ENCODE data around the gene PARP16.
"Not testable (repeated sequence)": the region's sequence is repeated elsewhere in the genome, so short reads cannot be mapped to it uniquely, and the experiment has no call there.

PARP16 gene

DNA sequence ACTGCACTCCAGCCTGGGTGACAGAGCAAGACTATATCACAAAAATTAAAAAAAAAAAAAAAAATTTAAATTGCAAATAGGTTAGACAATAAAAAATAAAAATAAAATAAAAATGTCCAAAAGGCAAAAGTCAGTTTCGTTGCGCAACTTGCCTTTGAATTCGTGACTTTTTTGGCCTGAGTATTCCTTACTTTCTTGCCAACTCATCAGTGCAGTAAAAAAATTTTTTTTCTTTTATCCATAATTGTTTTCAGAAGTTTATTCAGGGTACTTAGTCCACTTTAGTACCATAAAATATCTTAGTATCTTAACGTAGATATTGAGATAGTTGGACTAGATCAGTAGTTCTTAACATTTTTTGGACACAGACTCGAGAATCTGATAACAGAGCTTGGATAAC lies 53.0 kb downstream of the PARP16 start:
- no peak for DNase-seq (ENCODE audit: low read depth in 2 of 2)

- no peak for DNase-seq (ENCODE audit: low read depth in 2 of 2)
Observed at GRCh38 chr15:65232520-65232919, 54.2 kb downstream of the PARP16 start.

DNA sequence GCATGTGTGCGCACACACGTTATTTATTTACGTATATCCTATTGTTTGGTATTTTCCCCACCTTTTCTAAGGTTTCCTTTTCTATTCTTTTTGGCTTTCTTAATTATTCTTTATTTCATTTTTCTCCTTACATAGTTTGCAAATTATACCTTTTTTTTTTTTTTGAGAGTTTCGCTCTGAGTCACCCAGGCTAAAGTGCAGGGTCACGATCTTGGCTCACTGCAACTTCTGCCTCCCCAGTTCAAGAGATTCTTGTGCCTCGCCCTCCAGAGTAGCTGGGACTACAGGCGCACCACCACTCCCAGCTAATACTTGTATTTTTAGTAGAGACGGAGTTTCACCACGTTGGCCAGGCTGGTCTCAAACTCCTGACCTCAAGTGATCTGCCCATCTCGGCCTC lies 55.4 kb downstream of the PARP16 start:
- DNase-seq (ENCODE audit: low read depth in 2 of 2): no peak

- DNase-seq (ENCODE audit: low read depth in 2 of 2): not testable (repeated sequence)
Observed at GRCh38 chr15:65226901-65227300, 59.8 kb downstream of the PARP16 start.

GRCh38 chr15:65226221-65226620 lies 60.5 kb downstream of the PARP16 start:
- DNase-seq (ENCODE audit: low read depth in 2 of 2): no peak

- no peak for DNase-seq (ENCODE audit: low read depth in 2 of 2)
Observed at GRCh38 chr15:65223996-65224395, 62.7 kb downstream of the PARP16 start.

GRCh38 chr15:65222891-65223290 lies 63.8 kb downstream of the PARP16 start:
- DNase-seq (ENCODE audit: low read depth in 2 of 2): no peak

DNA sequence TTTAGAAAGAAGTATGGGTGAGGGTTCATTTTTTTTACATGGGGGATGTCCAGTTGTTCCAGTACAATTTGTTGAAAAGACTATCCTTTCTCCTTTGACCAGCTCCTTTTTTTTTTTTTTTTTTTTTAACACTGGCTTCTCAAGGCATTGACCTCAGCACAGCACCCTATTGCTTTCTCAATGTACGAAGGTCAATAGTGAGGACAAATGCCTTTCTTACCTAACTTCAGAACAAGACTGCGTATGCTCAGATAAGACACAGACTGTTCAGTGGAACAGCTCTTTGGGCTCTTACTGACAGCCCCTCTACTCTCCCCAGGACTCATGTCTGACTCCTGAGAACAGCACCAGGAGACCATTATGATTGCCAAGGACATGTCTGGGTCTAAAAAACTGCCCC lies 65.0 kb downstream of the PARP16 start:
- no peak for DNase-seq (ENCODE audit: low read depth in 2 of 2)

- DNase-seq (ENCODE audit: low read depth in 2 of 2): no peak
Observed at GRCh38 chr15:65219137-65219536, 67.5 kb downstream of the PARP16 start.

DNA sequence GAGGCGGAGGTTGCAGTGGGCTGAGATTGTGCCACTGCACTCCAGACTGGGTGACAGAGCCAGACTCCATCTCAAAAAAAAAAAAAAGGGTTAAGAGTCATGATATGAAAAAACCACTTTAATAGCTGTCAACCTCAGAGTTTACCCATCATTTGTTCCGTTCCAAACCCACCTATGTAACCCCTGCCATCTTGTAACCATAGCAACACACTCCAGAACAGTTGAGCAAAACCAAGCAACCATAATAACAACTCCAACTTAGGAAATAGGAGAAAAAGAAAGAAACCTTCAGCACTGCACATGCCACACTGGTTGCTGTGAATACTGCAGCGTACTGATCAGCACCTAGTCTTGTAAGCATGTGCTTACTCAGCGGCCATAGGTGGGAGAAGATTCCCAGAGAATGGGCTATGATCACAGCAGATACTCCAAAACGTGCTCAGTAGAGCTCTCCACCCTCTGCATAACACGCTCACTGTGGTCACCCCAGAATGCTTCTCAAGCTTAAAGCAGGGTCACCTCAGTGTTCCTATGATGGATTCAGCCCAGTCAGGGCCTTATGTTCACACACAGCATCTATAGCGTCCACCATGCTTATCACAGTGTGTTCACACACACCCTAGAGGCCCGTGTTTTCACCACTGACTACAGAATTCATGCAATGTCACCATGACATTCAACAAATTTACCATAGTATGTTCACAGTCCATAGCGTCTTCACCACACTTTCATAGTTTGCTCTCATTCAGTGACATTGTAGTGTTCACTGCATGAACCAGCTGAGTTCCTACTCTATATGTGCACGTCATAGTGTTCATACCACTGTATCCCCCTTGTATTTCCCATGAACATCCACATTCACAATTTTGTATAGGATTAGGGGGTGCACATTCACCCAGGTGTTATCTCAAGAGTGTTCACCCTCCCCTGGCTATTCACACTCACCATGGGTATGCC lies 68.9 kb downstream of the PARP16 start:
- no peak for DNase-seq (ENCODE audit: low read depth in 2 of 2)

GRCh38 chr15:65215496-65215895 lies 71.2 kb downstream of the PARP16 start:
- DNase-seq (ENCODE audit: low read depth in 2 of 2): no peak

GRCh38 chr15:65214010-65214409 lies 72.7 kb downstream of the PARP16 start:
- no peak for DNase-seq (ENCODE audit: low read depth in 2 of 2)

- DNase-seq (ENCODE audit: low read depth in 2 of 2): no peak
Observed at GRCh38 chr15:65213241-65213640, 73.4 kb downstream of the PARP16 start.

DNA sequence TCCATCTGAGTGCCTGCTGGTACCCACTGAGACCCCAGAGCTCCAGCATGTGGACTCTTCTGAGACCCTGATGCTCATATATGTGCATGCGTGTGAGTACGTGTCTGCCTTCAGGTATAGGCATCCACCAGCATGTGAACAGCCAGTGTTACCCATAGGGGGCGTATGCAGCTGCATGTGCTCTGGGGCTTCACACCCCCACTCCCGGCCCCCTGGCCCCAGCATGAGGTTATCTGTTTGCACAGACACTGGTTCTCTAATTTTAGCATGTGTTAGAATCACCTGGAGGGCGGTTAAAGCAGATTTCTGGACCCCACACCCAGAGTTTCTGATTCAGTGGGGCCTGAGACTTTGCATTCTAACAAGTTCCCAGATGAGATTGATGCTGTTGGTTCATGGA lies 74.6 kb downstream of the PARP16 start:
- DNase-seq (ENCODE audit: low read depth in 2 of 2): peak; percentile 6 to 28

- DNase-seq (ENCODE audit: low read depth in 2 of 2): no peak
Observed at GRCh38 chr15:65211482-65211982, 75.2 kb downstream of the PARP16 start.

- DNase-seq (ENCODE audit: low read depth in 2 of 2): no peak
Observed at GRCh38 chr15:65210770-65211481, 75.8 kb downstream of the PARP16 start, which contains the start of gene CILP. Gene CILP (minus strand): TSS chr15:65211473. CDS start chr15:65209755, 1,718 bp downstream.

DNA sequence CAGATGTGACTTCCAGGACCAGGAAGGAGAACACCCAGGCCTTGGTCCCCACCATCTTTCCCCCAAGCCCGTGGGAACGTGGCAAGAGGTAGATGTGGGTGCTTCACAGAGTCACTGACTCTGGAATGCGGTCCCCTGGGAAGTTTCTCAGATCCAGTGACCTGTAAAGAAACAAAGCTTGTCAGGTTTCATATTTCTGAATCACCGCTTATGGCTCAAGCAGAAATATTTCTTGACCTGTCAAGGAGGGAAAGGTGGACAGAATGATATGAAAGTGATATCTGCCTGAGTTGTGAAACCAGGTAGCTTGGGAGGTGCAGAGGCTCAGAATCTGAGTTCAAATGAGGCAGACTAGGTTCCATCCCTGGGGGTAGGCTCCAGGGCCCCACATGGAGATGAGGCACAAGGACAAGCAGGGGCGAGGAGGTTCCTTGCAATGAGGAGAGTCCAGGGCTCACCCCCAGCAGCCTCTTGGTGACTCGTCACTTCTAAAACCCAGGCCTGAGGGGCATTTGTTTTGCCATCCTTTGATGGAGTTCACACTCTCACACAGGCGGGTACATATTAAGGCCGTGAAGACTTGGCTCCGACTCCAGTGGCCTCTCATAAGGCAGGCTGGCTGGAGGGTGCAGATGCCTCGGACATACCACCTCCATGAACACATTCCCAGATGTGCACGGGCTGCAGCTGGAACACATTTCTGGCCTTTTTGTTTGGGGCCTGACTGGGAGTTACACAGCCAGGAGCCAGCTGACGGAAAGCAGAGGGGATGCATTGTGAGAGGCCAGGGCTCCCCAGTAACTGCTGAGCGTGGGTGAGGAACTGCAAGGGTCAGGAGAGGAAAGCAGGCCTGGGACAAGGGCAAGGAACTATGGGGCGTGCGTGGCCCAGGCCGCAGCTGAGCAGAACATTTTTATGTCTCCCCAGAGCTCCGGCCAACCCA lies 76.7 kb downstream of the PARP16 start:
- no peak for DNase-seq (ENCODE audit: low read depth in 2 of 2)

DNA sequence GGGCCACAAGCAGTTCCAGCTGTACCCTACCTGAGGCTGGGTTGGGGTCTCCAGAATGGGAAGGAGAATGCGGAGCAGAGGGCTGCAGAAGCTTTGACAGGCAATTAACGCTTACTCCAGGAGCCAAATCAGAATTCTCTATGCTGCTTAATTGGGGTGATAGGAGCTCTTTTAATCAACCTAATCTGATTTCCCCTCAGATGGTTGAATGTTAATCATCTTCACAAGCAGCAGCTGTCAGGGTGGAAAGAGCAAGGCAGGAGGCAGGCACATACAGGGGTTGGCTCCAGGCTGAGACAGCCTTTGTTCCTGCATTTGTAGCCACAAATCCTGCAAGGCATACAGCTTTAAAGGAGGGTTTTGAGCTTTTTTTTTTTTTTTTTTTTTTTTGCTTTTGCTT lies 78.0 kb downstream of the PARP16 start:
- DNase-seq (ENCODE audit: low read depth in 2 of 2): no peak

Measured in activated CD4-positive, alpha-beta T cell treated with anti-CD3 and anti-CD28 coated beads for 24 hours (primary cell).